C4-2B (cell line): ENCODE measurements around the gene SLC41A1.

Experiments
- ZFX ChIP-seq: fragments of 450-650 bp; IDR thresholded peaks from 2 replicates; pipeline ENCODE4 v1.6.1; 2017
- TF ChIP-seq, protein P1 (sequence below): fragments of 450-650 bp; conservative IDR thresholded peaks from 2 replicates; pipeline ENCODE4 v1.5.1; 2017; ENCODE audit warnings: mild to moderate bottlenecking

DNA sequence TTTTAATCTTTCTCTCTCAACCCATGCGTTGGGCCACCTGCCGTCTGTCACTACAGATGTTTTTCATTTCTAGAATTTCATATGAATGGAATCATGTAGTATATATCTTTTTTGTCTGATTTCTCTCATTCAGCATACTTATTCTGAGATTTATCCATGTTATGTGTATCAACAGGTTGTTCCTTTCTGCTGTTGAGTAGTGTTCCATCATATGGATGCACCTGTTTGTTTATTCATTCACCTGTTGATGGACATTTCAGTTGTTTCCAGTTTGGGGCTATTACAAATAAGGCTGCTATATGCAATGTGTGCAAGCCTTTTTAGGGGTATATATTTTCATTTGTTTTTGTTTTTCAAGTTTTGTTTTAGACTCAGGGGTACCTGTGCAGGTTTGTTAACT is 9.4 kb upstream of the SLC41A1 start:
- TF ChIP-seq, protein P1, sequence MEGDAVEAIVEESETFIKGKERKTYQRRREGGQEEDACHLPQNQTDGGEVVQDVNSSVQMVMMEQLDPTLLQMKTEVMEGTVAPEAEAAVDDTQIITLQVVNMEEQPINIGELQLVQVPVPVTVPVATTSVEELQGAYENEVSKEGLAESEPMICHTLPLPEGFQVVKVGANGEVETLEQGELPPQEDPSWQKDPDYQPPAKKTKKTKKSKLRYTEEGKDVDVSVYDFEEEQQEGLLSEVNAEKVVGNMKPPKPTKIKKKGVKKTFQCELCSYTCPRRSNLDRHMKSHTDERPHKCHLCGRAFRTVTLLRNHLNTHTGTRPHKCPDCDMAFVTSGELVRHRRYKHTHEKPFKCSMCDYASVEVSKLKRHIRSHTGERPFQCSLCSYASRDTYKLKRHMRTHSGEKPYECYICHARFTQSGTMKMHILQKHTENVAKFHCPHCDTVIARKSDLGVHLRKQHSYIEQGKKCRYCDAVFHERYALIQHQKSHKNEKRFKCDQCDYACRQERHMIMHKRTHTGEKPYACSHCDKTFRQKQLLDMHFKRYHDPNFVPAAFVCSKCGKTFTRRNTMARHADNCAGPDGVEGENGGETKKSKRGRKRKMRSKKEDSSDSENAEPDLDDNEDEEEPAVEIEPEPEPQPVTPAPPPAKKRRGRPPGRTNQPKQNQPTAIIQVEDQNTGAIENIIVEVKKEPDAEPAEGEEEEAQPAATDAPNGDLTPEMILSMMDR = no peak
- no peak for TF ChIP-seq ZFX
